GM15510 (cell line): ENCODE data around the gene CELF3.

Experiments
- POLR2A ChIP-seq: IDR thresholded peaks from 3 replicates; pipeline ENCODE4 v1.6.1; 2011; ENCODE audit warnings: borderline replicate concordance; ENCODE audit not compliant: insufficient read length; ENCODE audit errors: extremely low read depth

The CELF3 gene

DNA sequence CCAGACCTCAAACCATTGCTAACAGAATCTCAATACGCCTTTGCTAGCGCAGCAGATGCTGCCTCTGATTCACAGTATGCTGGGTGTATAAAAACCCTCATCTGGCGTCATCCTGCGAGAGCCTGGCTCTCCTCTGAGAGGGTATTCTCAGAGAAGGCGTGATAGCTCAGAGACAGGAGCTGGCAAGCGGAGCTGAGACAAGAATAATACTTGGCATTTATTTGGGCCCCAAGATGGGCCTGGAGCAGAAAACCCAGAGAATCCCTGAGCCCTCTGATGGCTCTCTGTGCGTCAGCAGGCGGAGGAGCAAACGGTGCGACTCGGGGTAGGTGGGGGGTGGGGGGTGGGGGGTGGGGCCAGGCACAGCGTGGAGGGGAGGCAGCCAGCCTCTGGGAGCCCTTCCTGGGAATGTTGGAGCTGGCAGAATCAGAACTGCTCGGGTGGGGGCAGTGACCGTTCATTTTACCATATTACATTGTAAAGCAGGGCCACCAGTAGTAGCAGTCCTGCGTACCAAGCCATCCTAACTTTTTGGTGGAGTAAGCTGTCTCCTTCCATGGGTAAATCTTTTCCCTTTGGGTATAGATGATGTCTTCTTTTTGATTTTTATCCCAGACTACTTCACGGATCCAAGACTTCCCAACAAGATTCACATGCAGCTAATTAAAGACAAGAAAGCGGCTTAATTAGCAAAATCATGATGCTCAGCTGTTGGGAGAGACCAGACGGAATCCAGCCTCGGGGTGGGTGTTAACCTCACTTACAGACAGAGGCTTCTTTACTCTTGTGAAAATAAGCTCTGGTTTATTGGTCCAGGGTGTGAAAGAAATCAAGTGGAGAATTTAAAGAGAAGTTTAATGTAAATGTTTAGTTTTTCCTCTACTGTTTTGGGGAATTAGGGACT lies 11.8 kb upstream of the CELF3 start:
- TF ChIP-seq POLR2A, result no peak

DNA sequence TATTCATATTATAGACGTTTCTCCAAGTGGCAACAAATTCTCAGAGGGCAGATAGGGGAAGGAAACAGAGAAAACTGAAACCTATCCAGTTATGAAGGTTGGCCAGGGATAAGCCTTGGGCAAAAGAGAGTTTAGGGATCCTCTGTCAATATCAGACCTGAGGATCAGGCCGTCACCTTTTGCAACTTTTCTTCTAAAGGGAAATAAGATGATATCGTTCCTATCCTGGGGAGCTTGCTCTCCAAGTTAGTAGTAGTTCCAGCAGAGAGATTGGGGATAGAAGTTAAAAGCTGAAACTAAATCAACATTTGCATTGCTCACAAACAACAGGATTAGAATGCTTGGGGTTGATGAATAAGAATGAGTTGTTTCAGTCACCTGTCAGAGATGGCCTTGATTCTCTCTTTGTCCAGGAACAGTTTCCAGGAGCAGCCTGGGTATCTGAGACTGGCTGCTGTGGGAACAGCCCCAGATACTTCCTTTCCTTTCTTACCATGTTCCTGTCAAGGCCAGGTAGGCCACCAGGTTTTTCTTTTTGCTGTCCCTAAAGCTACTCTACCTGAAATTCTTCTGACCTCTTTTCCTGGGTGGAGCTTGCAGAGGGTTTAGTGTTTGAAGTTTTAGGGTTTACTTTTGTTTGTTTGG lies 7.2 kb upstream of the CELF3 start:
- TF ChIP-seq POLR2A, result no peak

DNA sequence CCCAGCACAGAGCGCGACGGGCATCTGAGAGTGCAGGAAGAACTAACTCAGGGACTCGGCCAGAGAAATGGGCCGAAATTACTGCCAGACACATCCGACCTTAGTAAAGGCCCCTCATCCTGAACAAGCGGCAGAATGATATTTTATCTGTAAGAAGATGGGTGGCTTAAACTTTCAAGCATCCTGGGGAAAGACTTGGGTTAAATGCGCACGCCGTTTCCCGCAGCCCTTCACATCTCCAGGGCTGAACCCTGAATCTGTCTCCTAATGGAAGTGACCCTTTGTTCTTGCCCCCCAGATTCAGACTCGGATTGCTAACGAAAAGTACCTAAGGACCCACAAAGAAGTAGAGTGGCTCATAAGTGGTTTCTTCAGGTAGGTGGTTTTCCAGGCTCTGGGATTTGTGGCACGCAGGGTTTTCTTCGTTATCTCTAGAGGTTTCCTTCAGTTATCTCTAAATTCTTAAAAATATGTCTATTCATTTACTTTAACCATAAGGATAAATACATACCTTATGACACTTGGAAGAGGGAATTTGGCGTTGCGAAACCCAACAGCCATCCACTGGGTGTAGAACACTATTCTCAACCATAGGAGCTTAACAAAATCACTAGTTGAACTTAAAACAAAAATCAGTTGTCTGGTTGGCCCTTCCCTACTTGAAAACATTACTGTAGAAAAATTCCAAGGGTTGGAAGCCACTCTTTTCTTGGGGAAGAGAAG lies 5.3 kb upstream of the CELF3 start:
- no peak for TF ChIP-seq POLR2A

- TF ChIP-seq POLR2A, result no peak
Measured at GRCh38 chr1:151720974-151721787, 4.6 kb upstream of the CELF3 start, which contains the start of gene RIIAD1. Gene RIIAD1, plus strand, starts transcription at chr1:151721522. Its CDS starts 15 bp downstream, at chr1:151721537.

GRCh38 chr1:151720554-151720953 lies 4.0 kb upstream of the CELF3 start:
- TF ChIP-seq POLR2A, result no peak

- no peak for TF ChIP-seq POLR2A
Measured at GRCh38 chr1:151720125-151720524, 3.5 kb upstream of the CELF3 start.

DNA sequence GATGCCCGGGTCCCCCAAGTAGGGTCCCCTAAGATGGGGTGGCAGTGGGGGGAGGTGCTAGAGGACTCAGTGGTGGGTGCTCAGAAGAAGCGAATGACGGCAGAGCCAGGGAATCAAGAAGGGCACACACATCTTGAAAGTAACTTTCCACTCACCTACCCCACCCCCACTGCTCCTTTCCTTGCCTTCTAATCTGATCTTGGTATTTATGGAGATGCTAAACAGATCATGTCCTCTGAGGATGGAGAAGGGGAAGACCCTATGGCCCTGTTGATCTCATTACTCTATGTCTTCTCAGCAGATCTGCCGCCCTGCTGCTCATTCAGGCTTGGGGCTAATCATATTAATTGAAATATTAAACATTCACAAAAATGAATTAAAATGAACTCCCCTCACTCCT lies 2.1 kb upstream of the CELF3 start:
- no peak for TF ChIP-seq POLR2A

- no peak for TF ChIP-seq POLR2A
Measured at GRCh38 chr1:151718011-151718431, 1.4 kb upstream of the CELF3 start.

DNA sequence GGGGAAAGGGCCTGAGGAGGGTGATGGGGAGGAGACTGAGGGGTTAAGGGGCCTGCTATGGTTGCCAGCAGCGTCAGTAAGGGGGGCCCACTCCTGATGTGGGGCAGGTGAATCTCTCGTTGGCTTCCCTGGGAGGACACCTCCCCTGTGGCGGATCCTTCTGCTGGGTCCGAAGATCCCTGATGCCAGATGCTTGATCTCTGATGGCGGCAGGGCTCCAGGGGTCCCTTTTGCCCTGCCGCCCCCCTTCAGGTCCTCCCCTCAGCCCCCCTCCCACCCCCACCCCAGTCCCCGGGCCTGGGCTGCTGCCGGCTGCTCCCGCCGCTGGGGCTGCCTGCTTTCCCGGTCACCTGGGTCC lies 219 bp downstream of the CELF3 start:
- no peak for TF ChIP-seq POLR2A

GRCh38 chr1:151715726-151716404 lies 738 bp downstream of the CELF3 start:
- no peak for TF ChIP-seq POLR2A

DNA sequence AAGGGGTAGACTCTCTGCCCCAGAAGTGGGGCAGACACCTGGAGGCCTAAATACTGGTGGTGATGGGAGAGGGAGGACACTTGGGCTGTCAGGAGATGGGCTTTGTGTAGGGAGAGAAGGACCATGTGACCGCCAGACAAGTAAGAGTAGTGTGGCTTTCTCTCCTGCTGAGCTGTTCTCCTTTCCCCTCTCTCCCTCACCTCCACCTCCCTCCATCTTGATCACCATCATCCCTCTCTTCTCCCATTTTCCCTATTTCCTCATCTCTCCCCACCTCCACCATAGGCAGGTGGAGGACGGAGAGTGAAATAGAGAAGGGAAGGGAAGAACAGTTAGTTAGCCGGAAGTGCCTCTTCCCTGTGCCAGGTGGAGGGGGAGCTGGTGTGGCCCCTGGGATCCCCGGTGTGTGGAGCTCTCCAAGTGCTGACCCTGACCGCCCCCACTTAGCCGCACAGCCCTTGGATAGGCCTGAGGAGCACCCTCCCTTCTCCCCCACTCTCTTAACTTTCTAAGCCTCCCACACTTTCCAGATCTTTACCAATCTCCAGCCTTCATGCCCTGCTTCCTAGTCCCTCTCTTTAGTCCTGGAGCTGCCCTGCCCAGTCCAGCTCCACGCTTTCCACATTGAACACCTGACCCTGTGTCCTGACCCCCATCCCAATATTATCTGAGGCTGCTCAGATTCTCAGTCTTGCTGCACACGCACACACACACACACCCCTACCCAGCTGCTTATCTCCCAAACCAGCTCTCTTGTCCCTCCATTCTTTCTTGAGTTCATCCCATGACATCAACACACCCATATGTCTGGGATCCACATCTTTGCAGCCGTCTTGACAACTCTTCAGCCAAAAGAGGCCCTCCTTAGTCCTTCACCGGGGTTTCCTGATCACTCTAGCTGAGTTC lies 1.5 kb downstream of the CELF3 start:
- TF ChIP-seq POLR2A, result no peak

GRCh38 chr1:151713874-151714273 lies 2.7 kb downstream of the CELF3 start:
- TF ChIP-seq POLR2A, result no peak

GRCh38 chr1:151713044-151713443 lies 3.6 kb downstream of the CELF3 start:
- TF ChIP-seq POLR2A, result no peak
